K562 (cell line): ENCODE data around the gene ABHD5. TPM values are rescaled to one million over a fixed set of nuclear protein-coding genes. Genes with fewer than 3 reads are reported as not detected.
A peak's percentile ranks its signal among the peaks of the same experiment; 100 is the strongest.

Experiments used
- CBFA2T2 ChIP-seq: fragments of 450-650 bp; conservative IDR thresholded peaks from 2 replicates; pipeline ENCODE4 v1.6.1; 2017; ENCODE audit warnings: mild to moderate bottlenecking
- CHD7 ChIP-seq: fragments of 200-600 bp; sonication (generic); IDR thresholded peaks from one replicate; pipeline ENCODE4 v1.6.1; 2012; ENCODE audit warnings: mild to moderate bottlenecking, low read depth, low read length, inconsistent platforms
- CTCFL ChIP-seq: IDR thresholded peaks from 2 replicates; pipeline ENCODE4 v1.6.1; 2011; ENCODE audit warnings: borderline replicate concordance, low read depth, mild to moderate bottlenecking, moderate library complexity, low read length; ENCODE audit not compliant: insufficient read depth, poor library complexity, severe bottlenecking
- GMEB1 ChIP-seq: fragments of 250-450 bp; sonication (Bioruptor Pico); IDR thresholded peaks from 2 replicates; pipeline ENCODE4 v1.4.0; 2020; ENCODE audit warnings: mild to moderate bottlenecking
- NBN ChIP-seq: fragments of 450-650 bp; IDR thresholded peaks from 2 replicates; pipeline ENCODE4 v1.6.1; 2016; ENCODE audit warnings: low read depth, mild to moderate bottlenecking
- PRDM10 ChIP-seq: fragments of 450-650 bp; IDR thresholded peaks from 2 replicates; pipeline ENCODE4 v1.6.1; 2018; ENCODE audit not compliant: partially characterized antibody
- SAP30 ChIP-seq: fragments of 200-600 bp; sonication (generic); IDR thresholded peaks from 2 replicates; pipeline ENCODE4 v1.6.1; 2012; ENCODE audit warnings: borderline replicate concordance, low read depth, mild to moderate bottlenecking, moderate library complexity, low read length, control low read depth, inconsistent platforms; ENCODE audit not compliant: insufficient read depth, poor library complexity, severe bottlenecking
- ZNF644 ChIP-seq: fragments of 200-800 bp; sonication (Bioruptor generic); IDR thresholded peaks from 2 replicates; pipeline ENCODE4 v1.6.1; 2016; ENCODE audit warnings: low read depth, missing genetic modification characterization, missing compliant biosample characterization
- polyA plus RNA-seq, 8 experiments: library from polyadenylated mRNA; depleted of rRNA in 4 of 8; stranded (reverse) in 5 of 8; unstranded in 3 of 8; fragments of >200 nt; fragmentation: Nextera tagmentation in 2 of 8; fragmentation: Illumina TruSeq in 1 of 8; extraction: Ambion mirVana in 2 of 8; extraction: Trizol in 1 of 8; gene quantifications; 2 replicates each; pipeline versions ENCODE4 v1.2.1 to v1.2.3, GENCODE V29; 2011 to 2014; ENCODE audit warnings: inconsistent platforms in 1 of 8, missing spikeins in 1 of 8
- total RNA-seq, 7 experiments: library from RNA; depleted of rRNA in 6 of 7; stranded (reverse); fragments of >200 nt in 6 of 7; fragmentation: Illumina TruSeq in 2 of 7; extraction: Trizol in 2 of 7; gene quantifications; 2 replicates each; pipeline versions ENCODE4 v1.2.1 to v1.2.3, GENCODE V29; 2011 to 2021; ENCODE audit warnings: low replicate concordance in 1 of 7

ABHD5 gene
- total and polyA plus RNA-seq, 9 of the 15 experiments (the other 6 are each of a cell fraction or from before 2014, with no cell fraction given) = 27.8 to 61.7 (median 39.9) TPM

GRCh38 chr3:43688245-43688650 is 2.5 kb upstream of the ABHD5 start (continued):
- TF ChIP-seq CHD7 (no peak), SAP30 (no peak), CBFA2T2 (no peak), GMEB1 (peak; percentile 75), NBN (no peak), PRDM10 (no peak), ZNF644 (tag) (peak; percentile 95), CTCFL (no peak)
